GM21717 (cell line): Measurements from ENCODE around the gene PLCE1.
"Not testable (repeated sequence)": the region's sequence is repeated elsewhere in the genome, so short reads cannot be mapped to it uniquely, and the experiment has no call there.

Source experiments
- ATAC-seq: cut with Tn5 transposase; IDR thresholded peaks from one replicate; pipeline ENCODE4 v1.9.1; 2021; ENCODE audit warnings: mild to moderate bottlenecking, moderate library complexity; ENCODE audit not compliant: unreplicated experiment

Gene PLCE1

DNA sequence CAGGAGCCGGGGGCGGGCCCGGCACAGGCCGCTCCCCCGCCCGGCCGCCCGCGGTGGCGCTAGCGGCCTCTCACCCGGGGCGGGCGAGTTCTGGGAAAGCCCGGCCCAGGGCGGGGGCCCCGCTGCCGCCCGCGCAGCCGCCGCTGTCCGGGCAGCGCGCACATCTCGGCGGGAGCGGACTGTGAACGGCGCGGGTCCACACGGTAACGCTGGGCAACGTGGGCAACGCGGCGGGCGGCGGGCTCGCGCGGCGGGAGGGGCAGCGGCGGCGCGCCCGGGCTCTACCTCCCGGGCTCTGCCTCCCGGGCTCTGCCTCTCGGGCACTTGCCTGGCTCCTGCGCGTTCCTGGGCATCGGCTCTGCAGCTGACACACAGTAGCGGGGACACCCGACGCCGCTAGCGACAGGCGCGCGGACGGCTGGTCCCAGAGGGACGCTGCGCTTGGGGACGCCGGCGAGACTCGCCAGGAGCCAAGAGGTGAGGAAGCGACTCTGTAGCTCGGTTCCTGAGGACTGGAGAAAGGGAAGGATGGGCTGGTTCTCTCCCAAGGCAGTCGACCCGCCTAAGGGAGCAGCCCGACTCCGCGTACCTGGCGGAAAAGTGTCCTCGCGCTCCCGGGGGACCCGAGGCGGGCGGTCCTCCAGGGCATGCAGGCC is at the start of gene PLCE1:
Gene PLCE1, plus strand, starts transcription at position 150 of the 656 bp plus-strand sequence. CDS start 37,116 bp downstream, outside the sequence.
- no peak for ATAC-seq

DNA sequence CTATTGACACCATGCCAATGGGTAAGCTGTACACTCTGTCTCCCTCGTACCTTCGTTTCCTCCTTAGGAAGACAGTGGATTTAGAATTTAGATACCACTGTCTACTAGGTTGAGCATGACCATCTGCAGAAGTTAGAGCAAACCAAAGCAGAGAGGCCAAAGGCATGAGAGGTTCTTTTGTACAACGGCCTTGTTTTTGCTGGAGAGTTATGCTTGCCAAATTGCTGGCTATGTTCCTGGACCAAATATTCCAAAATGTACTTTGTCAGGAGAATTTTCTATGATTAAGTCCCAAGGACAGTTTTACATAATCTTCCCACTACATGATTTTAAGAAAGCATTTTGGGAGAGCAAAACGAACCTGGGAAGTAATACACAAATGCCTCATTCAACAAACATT is 47.9 kb upstream of the PLCE1 start:
- no peak for ATAC-seq

GRCh38 chr10:93947055-93947454 is 46.7 kb upstream of the PLCE1 start:
- ATAC-seq, result no peak

DNA sequence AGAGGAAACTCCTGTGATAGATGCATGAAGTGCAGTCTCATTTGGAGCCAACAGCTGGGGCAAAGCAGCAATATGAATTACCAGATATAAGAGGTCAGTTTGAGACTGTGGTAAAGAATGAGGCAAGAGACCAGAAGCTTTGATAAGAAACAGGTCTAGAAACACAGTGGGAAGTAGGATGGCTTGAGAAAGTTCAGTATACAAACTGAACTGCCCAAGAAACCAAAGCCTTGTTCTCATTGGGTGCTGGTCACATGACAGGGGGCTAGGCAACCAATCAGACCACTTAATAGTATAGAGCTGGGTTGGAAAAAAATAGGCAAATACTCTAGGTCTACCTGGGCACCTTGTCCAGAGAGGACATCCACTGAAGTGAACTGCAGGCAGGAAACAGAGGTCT is 46.2 kb upstream of the PLCE1 start:
- ATAC-seq, result no peak

DNA sequence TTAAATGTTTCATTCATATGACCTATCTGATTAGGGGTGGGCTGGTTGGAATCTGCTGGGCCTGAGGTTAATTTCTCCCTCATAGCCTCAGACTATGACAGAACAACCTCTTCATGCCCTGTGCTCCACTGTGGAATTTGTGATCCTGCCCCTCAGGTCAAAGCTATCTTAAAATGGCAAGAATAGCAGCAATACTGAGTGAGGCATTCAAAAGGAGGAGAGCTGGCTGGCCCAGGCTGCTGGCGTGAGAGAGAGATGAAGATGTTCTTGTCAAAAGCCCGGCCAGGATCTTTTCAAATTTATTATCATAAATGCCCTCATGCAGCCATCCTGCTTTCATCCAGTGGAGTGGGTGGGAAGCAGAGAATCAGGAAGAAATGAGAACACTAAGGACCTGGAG is 41.8 kb upstream of the PLCE1 start:
- ATAC-seq, result no peak

DNA sequence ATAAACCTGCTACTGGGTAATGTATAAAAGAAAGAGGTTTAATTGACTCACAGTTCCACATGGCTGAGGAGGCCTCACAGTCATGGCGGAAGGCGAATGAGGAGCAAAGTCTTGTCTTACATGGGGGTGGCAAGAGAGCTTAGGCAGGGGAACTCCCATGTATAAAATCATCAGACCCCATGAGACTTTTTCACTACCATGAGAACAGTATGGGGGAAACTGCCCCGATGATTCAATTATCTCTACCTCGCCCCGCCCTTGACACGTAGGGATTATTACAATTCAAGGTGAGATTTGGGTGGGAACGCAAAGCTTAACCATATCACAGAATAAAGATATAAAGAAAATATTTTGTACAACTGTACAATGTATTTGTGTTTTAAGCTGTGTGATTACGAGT is 39.4 kb upstream of the PLCE1 start:
- ATAC-seq, result no peak

GRCh38 chr10:93954726-93955363 is 38.9 kb upstream of the PLCE1 start:
- ATAC-seq, result no peak

- ATAC-seq, result no peak
These were observed 34.9 kb upstream of the PLCE1 start for GRCh38 chr10:93958834-93959233.

- ATAC-seq, result not testable (repeated sequence)
These were observed 32.7 kb upstream of the PLCE1 start for GRCh38 chr10:93960988-93961387.

GRCh38 chr10:93962973-93963372 is 30.8 kb upstream of the PLCE1 start:
- ATAC-seq, result no peak

DNA sequence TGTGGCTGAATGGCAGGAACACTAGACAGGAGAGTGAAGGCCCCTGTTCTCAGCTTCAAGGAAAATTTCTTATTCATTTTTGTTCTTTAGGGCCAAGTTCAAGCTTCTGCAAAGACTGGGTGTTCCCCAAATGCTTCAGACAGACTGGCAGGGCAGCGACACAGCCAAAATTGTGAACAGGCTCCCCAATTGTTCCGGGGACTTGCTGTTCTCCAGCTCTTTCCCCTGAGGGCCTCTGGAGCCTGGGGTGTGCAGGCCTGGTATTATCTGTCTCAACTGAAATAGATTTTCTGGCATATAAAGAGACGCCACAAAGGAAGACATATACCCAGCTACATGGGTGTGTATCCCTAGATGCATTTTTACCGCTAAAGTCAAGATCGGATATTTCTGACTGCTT is 30.3 kb upstream of the PLCE1 start:
- no peak for ATAC-seq

DNA sequence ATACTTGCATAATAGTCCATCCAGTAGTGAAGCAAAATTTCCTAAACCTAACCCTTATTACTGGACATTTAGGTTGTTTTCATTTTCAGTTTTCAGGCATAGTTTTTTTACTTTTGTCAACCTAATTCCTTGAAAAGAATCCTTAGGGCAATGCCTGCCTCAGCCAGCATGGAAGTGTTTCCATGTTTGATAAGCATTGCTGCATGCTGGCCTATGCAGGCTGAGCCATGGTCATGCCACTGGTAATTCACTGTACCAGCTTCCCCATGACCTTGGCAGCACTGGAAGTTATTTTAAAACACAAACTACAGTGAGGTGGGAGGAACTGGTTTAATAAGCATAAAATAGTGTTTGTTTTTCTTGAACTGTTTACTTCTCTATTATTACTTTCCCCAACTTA is 27.8 kb upstream of the PLCE1 start:
- ATAC-seq, result no peak

GRCh38 chr10:93967756-93968155 is 26.0 kb upstream of the PLCE1 start:
- ATAC-seq, result no peak

DNA sequence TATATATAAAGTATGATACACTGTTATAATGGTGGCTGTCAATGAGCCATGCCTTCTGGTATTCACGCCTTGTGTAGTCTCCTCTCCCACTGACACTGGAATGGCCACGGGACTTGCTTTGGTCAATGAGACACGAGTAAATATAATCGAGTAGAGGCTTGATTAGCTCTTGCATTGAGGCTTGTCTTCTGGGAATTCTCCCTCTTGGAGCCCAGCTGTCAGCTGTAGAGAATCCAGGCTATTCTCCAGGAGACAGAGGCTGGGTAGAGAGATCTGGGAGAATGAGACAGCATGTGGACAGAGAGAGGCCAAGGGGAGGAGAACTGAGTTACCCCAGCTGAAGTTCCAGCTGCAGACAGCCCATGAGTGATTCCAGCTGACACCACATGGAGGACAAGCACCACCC is 25.2 kb upstream of the PLCE1 start:
- ATAC-seq, result no peak

DNA sequence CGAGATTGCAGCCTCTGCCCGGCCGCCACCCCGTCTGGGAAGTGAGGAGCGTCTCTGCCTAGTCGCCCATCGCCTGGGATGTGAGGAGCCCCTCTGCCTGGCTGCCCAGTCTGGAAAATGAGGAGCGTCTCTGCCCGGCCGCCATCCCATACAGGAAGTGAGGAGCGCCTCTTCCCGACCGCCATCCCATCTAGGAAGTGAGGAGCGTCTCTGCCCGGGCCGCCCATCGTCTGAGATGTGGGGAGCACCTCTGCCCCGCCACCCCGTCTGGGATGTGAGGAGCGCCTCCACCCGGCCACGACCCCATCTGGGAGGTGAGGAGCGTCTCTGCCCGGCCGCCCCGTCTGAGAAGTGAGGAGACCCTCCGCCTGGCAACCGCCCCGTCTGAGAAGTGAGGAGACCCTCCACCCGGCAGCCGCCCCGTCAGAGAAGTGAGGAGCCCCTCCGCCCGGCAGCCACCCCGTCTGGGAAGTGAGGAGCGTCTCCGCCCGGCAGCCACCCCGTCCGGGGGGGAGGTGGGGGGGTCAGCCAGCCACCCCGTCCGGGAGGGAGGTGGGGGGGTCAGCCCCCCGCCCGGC is 23.2 kb upstream of the PLCE1 start:
- ATAC-seq, result not testable (repeated sequence)

- ATAC-seq, result no peak
These were observed 19.8 kb upstream of the PLCE1 start for GRCh38 chr10:93973748-93974445.

- no peak for ATAC-seq
These were observed 16.3 kb upstream of the PLCE1 start for GRCh38 chr10:93977442-93977841.

DNA sequence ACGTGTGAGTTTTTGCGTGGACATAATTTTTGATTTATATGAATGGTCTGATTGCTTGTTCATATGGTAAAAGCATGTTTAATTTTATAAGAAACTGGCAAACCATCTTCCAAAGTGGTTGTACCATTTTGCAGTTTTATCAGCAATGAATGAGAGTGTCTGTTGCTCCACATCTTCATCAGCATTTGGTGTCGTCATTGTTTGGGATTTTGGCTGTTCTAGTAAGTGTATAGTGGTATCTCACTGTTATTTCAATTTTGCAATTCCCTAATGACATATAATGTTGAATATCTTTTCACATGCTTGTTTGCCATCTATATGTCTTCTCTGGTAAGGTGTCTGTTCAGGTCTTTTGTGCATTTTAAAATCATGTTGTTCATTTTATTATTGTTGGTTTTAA is 13.2 kb upstream of the PLCE1 start:
- ATAC-seq, result no peak

DNA sequence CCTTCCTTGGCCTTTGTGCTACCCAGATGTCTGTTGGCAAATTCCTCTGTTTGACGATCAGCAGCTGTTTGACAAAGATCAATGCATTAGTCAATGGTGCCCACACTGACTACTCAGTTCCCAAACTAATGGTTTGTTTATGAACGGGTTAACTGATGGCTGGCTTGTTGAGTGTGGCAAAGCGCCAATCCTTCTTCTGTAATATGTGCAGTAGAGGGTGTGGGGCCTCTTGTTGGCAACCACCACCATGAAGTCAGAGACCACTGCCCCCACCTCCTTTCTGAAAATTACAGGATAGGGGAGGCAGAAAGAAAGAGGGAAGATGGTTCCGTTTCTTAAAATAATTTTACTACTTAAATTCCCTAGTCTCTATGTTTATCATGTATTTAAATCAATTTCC is 2.6 kb upstream of the PLCE1 start:
- ATAC-seq, result no peak

DNA sequence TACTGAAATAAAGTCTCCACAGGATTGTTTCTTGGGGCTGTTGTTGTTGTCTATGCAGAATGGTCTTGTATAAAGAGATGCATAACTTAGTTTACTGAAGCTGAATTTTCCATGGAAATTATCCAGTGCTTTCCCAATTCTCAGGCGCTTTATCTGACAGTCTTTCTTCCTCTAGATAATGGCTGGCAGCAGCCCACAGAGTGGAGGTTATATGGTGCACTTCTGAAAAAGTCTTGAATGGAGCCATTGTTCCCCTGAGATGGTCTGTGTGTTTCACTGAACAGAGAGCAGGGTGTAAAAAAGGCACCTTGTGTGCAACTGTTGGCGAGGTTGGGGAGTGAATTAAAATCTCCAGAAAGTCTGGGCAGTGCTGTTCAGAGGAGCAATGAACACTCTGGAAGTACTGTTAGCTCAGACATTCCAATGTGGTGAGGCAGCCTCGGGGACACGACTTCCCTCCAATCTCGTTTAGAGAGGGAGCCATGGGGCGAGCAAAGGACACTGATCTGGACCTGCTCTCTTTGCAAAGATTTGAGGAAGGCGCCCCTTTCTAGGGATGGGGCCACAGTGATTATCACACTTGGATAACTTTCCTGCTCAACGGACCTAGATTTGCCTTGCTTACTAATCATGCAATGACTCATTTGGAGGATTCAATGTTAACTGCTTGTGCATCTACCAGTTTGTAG is 2.0 kb upstream of the PLCE1 start:
- no peak for ATAC-seq

- ATAC-seq, result no peak
These were observed 1.2 kb upstream of the PLCE1 start for GRCh38 chr10:93992400-93993030.
